Measurements from ENCODE around the gene CFAP97D1.

CFAP97D1 gene

GRCh38 chr17:43766413-43767052 lies 13.7 kb upstream of the CFAP97D1 start:
- no peak for TF ChIP-seq POLR2AphosphoS5 (IDR thresholded peaks at IDR 0.05; ENCODE audit: low read depth, low read length)
- no peak for TF ChIP-seq TAF1 (IDR thresholded peaks at IDR 0.05; ENCODE audit: borderline replicate concordance, insufficient read depth, low read length)
- no peak for TF ChIP-seq REST (IDR thresholded peaks at IDR 0.05; ENCODE audit: insufficient read depth in 1 of 2, low read depth in 2 of 2, low read length in 2 of 2)
- TF ChIP-seq SIN3A (IDR thresholded peaks at IDR 0.05; ENCODE audit: borderline replicate concordance, insufficient read depth, low read length), result no peak
- TF ChIP-seq FOXP2 (optimal IDR thresholded peaks at IDR 0.05; ENCODE audit: borderline replicate concordance, extremely low read depth, extremely low read length, insufficient read depth), result no peak

DNA sequence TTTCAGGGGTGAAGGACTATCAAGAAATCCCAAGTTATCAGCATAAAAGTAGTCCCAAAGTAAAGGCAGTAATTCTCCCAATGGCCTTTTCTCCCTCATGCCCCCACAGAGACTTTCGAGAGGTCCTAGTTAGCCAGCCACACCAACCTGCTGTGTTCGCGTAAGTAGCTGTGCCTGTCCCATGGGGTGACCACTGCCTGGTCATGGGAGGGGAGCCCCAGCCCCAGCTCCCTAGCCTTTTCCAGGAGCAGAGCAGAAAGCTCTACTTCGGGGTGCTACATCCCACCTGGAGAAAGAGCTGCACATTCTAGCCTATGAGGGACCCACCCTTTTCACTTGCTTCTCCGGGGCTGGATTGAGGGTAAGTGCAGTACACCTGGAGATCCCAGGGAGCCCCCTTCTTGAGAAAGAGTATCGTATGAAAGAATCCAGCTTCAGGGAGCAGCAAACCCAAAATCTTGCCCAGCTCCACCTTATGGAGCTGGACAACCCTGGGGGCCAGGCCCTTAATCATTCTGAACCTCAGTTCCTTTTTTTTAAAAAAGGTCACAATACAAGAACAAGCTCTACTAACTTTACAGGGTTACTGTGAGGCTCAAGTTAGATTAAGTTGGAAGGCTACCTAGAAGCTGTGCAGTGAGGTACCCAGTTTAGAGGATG lies 13.1 kb upstream of the CFAP97D1 start:
- no peak for TF ChIP-seq TAF1 (IDR thresholded peaks at IDR 0.05; ENCODE audit: borderline replicate concordance, insufficient read depth, low read length)
- TF ChIP-seq REST (IDR thresholded peaks at IDR 0.05; ENCODE audit: insufficient read depth in 1 of 2, low read depth in 2 of 2, low read length in 2 of 2), result no peak
- no peak for TF ChIP-seq SIN3A (IDR thresholded peaks at IDR 0.05; ENCODE audit: borderline replicate concordance, insufficient read depth, low read length)
- no peak for TF ChIP-seq FOXP2 (optimal IDR thresholded peaks at IDR 0.05; ENCODE audit: borderline replicate concordance, extremely low read depth, extremely low read length, insufficient read depth)
- TF ChIP-seq POLR2AphosphoS5 (IDR thresholded peaks at IDR 0.05; ENCODE audit: low read depth, low read length), result no peak

- no peak for TF ChIP-seq POLR2AphosphoS5 (IDR thresholded peaks at IDR 0.05; ENCODE audit: low read depth, low read length)
- no peak for TF ChIP-seq REST (IDR thresholded peaks at IDR 0.05; ENCODE audit: insufficient read depth in 1 of 2, low read depth in 2 of 2, low read length in 2 of 2)
- no peak for TF ChIP-seq TAF1 (IDR thresholded peaks at IDR 0.05; ENCODE audit: borderline replicate concordance, insufficient read depth, low read length)
- TF ChIP-seq FOXP2 (optimal IDR thresholded peaks at IDR 0.05; ENCODE audit: borderline replicate concordance, extremely low read depth, extremely low read length, insufficient read depth), result no peak
- TF ChIP-seq SIN3A (IDR thresholded peaks at IDR 0.05; ENCODE audit: borderline replicate concordance, insufficient read depth, low read length), result no peak
These were observed 12.5 kb upstream of the CFAP97D1 start for GRCh38 chr17:43767713-43768059.

GRCh38 chr17:43768382-43768781 lies 11.9 kb upstream of the CFAP97D1 start:
- TF ChIP-seq REST (IDR thresholded peaks at IDR 0.05; ENCODE audit: insufficient read depth in 1 of 2, low read depth in 2 of 2, low read length in 2 of 2), result no peak
- no peak for TF ChIP-seq POLR2AphosphoS5 (IDR thresholded peaks at IDR 0.05; ENCODE audit: low read depth, low read length)
- TF ChIP-seq FOXP2 (optimal IDR thresholded peaks at IDR 0.05; ENCODE audit: borderline replicate concordance, extremely low read depth, extremely low read length, insufficient read depth), result no peak
- no peak for TF ChIP-seq SIN3A (IDR thresholded peaks at IDR 0.05; ENCODE audit: borderline replicate concordance, insufficient read depth, low read length)
- TF ChIP-seq TAF1 (IDR thresholded peaks at IDR 0.05; ENCODE audit: borderline replicate concordance, insufficient read depth, low read length), result no peak

Data from PFSK-1 (cell line).